Calu3 (cell line): ENCODE results near the gene DYNC1I1. TPM values are rescaled to one million over a fixed set of nuclear protein-coding genes. Genes with fewer than 3 reads are reported as not detected.

Experiments used
- BruUV-seq: library from RNA; stranded (reverse); fragments of 400-500 nt; replicated peaks from 2 replicates; lab custom pipeline; 2021; lab: Mats Ljungman, UMichigan
- CTCF ChIA-PET: fragments of 300-600 bp; sonication (Branson Sonifier 250); formaldehyde crosslinking; loops from one replicate; lab custom pipeline; 2022; ENCODE audit warnings: antibody characterized with exemption; lab: Charles Lee
- DNase-seq: peaks from one replicate; pipeline ENCODE4 v3.0.0; 2022
- H3K27ac Mint-ChIP-seq: one replicate; pipeline ENCODE4 v1.8.0; 2022; ENCODE audit warnings: mixed read lengths; ENCODE audit not compliant: unreplicated experiment
- H3K27me3 Mint-ChIP-seq: one replicate; pipeline ENCODE4 v1.8.0; 2022; ENCODE audit warnings: mixed read lengths; ENCODE audit not compliant: unreplicated experiment
- H3K36me3 Mint-ChIP-seq: one replicate; pipeline ENCODE4 v1.8.0; 2022; ENCODE audit warnings: mild to moderate bottlenecking, moderate library complexity, mixed read lengths; ENCODE audit not compliant: insufficient read depth, unreplicated experiment
- H3K4me1 Mint-ChIP-seq: one replicate; pipeline ENCODE4 v1.8.0; 2022; ENCODE audit warnings: mild to moderate bottlenecking, low read depth, mixed read lengths; ENCODE audit not compliant: unreplicated experiment
- H3K4me3 Mint-ChIP-seq: one replicate; pipeline ENCODE4 v1.8.0; 2022; ENCODE audit warnings: mild to moderate bottlenecking, low read depth, moderate library complexity, mixed read lengths; ENCODE audit not compliant: unreplicated experiment
- H3K9me3 Mint-ChIP-seq: one replicate; pipeline ENCODE4 v1.8.0; 2022; ENCODE audit warnings: low read depth, mixed read lengths; ENCODE audit not compliant: unreplicated experiment
- CTCF ChIP-seq: fragments of 200-600 bp; IDR thresholded peaks from one replicate; pipeline ENCODE4 v1.8.0; 2022; ENCODE audit warnings: antibody characterized with exemption; ENCODE audit not compliant: unreplicated experiment
- intact Hi-C: fragments of 100-400 bp; cut with micrococcal nuclease; formaldehyde crosslinking; loops from one replicate; pipeline ENCODE4 v1.10.0; 2022; ENCODE audit not compliant: unreplicated experiment
- total RNA-seq: library from RNA; stranded (reverse); gene quantifications from 2 replicates; pipeline ENCODE4 v1.2.3, GENCODE V29; 2022

DYNC1I1 gene
- total RNA-seq, 1 experiment from 2014 or later, result 0.73 TPM

DNA sequence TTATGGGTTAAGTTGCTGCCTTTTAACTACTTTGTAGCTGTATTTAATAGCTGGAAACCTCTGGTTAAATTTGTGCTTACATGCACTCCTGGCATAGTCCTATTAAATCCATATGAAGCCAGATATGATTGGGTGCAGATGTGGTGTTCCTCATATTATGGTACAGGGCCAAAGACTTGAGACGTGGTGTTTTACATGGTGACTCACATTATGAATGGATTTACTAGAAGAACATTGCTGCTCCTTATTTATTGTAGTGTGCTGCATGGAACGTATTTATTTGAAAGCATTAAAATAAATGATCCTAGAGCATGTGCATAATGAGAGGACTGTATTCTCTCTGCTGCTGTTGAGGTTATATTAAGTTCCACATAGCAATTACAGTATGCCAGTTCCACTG lies 325.5 kb downstream of the DYNC1I1 start:
- intact Hi-C loops, result no loop called here
- CTCF ChIA-PET, result no interaction called here
- Mint-ChIP-seq H3K27ac (no peak overlapping the region), H3K4me3 (no peak overlapping the region), H3K27me3 (no peaks in the 10 kb centered on the region), H3K36me3 (no peaks in the 10 kb centered on the region), H3K4me1 (no peaks in the 10 kb centered on the region), H3K9me3 (no peaks in the 10 kb centered on the region)
- BruUV-seq, result no TSS peak
- DNase-seq, result no peak
- TF ChIP-seq CTCF, result no peak

- BruUV-seq, result no TSS peak
- intact Hi-C loops, result no loop called here
Measured at GRCh38 chr7:96100737-96101136, 328.4 kb downstream of the DYNC1I1 start.

DNA sequence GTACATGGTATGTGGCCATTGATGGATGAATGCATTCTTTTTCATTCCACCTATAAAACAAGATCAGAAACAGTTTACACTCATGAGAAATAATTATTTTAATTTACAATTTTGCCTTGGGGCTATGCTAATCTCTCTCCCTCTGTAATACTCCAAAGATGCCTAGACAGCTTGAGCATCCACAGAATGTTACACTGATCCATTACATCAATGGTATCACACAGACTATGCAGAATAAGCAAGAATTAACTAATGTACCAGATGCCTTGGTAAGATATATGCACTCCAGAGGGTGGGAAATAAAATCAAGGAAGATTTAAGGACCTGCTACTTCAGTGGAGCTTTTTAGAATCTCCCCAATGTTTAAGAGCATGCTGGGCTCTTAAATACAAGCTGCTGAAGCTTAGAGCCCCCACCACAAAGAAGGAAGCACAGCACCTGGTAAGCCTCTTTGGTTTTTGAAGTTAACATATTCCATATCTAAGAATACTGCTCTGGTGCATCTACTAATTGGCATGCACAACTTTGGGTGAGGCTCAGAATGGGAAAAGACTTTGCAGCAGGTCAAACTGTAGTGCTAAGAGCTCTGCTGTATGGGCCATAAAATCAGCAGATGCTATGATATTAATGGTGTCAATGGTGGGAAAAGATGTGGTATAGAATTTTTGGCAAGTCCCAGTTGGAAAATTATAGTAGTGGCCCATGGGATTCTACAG lies 329.9 kb downstream of the DYNC1I1 start:
- intact Hi-C loops, result no loop called here
- no peak for TF ChIP-seq CTCF
- no peak for DNase-seq
- H3K27me3 Mint-ChIP-seq, result no peaks in the 10 kb centered on the region
- CTCF ChIA-PET, result no interaction called here
- H3K36me3 Mint-ChIP-seq, result no peaks in the 10 kb centered on the region
- no peaks in the 10 kb centered on the region for H3K4me1 Mint-ChIP-seq
- no peaks in the 10 kb centered on the region for H3K9me3 Mint-ChIP-seq
- no peak overlapping the region for H3K4me3 Mint-ChIP-seq
- H3K27ac Mint-ChIP-seq, result no peak overlapping the region
- no TSS peak for BruUV-seq

More at GRCh38 chr7:96100737-96101136, 328.4 kb downstream of the DYNC1I1 start:
- no peak for TF ChIP-seq CTCF
- CTCF ChIA-PET, result interaction anchor here (0.8 kb wide), 1 partner anchor 17 kb away, joined by 5 read pairs; no protein-coding TSS in a partner anchor
- Mint-ChIP-seq H3K4me1 (no peaks in the 10 kb centered on the region), H3K36me3 (no peaks in the 10 kb centered on the region), H3K27me3 (no peaks in the 10 kb centered on the region), H3K4me3 (no peak overlapping the region), H3K9me3 (no peaks in the 10 kb centered on the region), H3K27ac (no peak overlapping the region)
- no peak for DNase-seq

GRCh38 chr7:96104984-96105383 lies 332.6 kb downstream of the DYNC1I1 start:
- H3K27ac Mint-ChIP-seq, result no peak overlapping the region
- CTCF ChIA-PET, result no interaction called here
- no peaks in the 10 kb centered on the region for H3K4me1 Mint-ChIP-seq
- no peaks in the 10 kb centered on the region for H3K27me3 Mint-ChIP-seq
- intact Hi-C loops, result no loop called here
- H3K9me3 Mint-ChIP-seq, result no peaks in the 10 kb centered on the region
- TF ChIP-seq CTCF, result no peak
- DNase-seq, result no peak
- H3K4me3 Mint-ChIP-seq, result no peak overlapping the region
- no TSS peak for BruUV-seq
- no peaks in the 10 kb centered on the region for H3K36me3 Mint-ChIP-seq
